Measurements from ENCODE around the gene KDSR. TPM values are rescaled to one million over a fixed set of nuclear protein-coding genes. Genes with fewer than 3 reads are reported as not detected.

KDSR gene
- total RNA-seq, 4 donors from 2014 or later: 12.6 to 68.6 (median 29.3) TPM

DNA sequence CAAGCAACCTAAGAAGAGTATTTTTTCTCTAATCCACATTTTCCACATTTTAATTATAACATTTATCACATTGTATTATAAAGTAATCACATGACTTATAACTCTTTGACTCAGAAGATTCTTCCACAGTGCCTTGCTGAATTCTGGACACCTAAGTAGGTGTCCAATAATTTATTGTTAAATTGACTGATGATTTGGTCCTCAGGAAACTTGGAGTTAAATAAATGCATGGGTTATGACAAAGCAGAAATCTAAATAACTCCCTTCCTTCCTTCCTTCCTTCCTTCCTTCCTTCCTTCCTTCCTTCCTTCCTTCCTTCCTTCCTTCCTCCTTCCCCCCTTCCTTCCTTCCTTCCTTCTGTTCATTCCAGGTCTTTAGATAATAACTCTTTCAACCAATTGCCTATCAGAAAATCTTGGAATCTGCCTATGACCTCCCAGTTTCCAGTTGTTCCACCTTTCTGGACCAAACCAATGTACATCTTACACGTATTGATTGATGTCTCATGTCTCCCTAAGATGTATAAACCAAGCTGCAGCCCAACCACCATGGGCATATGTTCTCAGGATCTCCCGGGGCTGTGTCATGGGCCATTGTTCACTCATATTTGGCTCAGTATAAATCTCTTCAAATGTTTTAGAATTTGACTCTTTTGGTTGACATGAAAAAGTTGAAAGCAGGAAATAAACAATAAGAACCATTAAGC lies 10.4 kb upstream of the KDSR start:
- Histone ChIP-seq H3K27me3 (no peaks in the 10 kb centered on the region), H3K4me3 (no peak overlapping the region), H3K27ac (no peak overlapping the region), H3K36me3 (no peaks in the 10 kb centered on the region), H3K4me1 (no peaks in the 10 kb centered on the region), H3K9me3 (no peaks in the 10 kb centered on the region)
- TF ChIP-seq, protein P1, sequence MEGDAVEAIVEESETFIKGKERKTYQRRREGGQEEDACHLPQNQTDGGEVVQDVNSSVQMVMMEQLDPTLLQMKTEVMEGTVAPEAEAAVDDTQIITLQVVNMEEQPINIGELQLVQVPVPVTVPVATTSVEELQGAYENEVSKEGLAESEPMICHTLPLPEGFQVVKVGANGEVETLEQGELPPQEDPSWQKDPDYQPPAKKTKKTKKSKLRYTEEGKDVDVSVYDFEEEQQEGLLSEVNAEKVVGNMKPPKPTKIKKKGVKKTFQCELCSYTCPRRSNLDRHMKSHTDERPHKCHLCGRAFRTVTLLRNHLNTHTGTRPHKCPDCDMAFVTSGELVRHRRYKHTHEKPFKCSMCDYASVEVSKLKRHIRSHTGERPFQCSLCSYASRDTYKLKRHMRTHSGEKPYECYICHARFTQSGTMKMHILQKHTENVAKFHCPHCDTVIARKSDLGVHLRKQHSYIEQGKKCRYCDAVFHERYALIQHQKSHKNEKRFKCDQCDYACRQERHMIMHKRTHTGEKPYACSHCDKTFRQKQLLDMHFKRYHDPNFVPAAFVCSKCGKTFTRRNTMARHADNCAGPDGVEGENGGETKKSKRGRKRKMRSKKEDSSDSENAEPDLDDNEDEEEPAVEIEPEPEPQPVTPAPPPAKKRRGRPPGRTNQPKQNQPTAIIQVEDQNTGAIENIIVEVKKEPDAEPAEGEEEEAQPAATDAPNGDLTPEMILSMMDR (IDR thresholded peaks at IDR 0.05): no peak
- no peak for TF ChIP-seq POLR2A (IDR thresholded peaks at IDR 0.05)
- intact Hi-C loops (cut with DNase I; ENCODE audit: low total_unique reads): no loop called here
- DNase-seq: no peak

DNA sequence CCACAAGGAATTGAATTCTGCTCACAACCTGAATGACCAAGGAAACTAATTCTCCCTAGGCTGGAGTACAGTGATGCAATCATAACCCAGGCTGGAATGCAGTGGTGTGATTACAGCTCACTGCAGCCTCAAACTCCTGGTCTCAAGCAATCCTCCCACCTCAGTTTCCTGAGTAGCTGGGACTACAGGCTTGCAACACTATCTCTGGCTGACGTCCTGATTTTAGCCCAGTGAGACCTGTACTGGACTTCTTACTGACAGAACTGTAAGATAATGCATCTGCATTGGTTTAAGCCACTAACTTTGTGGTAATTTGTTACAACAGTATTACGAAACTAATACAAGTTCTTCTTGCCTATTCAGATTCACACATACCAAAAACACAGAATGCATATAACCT lies 9.5 kb upstream of the KDSR start:
- intact Hi-C loops (cut with DNase I; ENCODE audit: low total_unique reads): no loop called here
- Histone ChIP-seq H3K36me3 (no peaks in the 10 kb centered on the region), H3K4me3 (no peak overlapping the region), H3K4me1 (no peaks in the 10 kb centered on the region), H3K9me3 (no peaks in the 10 kb centered on the region), H3K27ac (no peak overlapping the region), H3K27me3 (no peaks in the 10 kb centered on the region)
- DNase-seq: no peak
- TF ChIP-seq, protein P1 (IDR thresholded peaks at IDR 0.05): no peak
- no peak for TF ChIP-seq POLR2A (IDR thresholded peaks at IDR 0.05)

DNA sequence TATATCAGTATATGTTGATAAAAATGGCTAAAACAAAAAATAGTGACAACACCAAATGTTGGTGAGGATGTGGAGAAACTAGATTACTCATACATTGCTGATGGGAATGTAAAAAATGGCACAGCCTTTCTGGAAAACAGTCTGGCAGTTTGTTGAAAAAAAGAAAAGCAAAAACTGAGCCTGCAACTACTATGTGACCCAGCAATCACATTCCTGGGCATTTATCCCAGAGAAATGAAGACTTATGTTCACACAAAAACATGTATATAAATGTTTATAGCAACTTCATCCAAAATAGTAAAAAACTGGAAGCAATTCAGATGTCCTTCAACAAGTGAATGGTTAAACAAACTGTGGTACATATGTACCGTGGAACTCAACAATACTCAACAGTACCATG lies 7.5 kb upstream of the KDSR start:
- intact Hi-C loops (cut with DNase I; ENCODE audit: low total_unique reads): no loop called here
- DNase-seq: no peak
- no peaks in the 10 kb centered on the region for H3K27me3 ChIP-seq
- TF ChIP-seq, protein P1 (IDR thresholded peaks at IDR 0.05): no peak
- no peak for TF ChIP-seq POLR2A (IDR thresholded peaks at IDR 0.05)
- H3K27ac ChIP-seq: no peak overlapping the region
- H3K36me3 ChIP-seq: no peaks in the 10 kb centered on the region
- no peak overlapping the region for H3K4me3 ChIP-seq
- no peaks in the 10 kb centered on the region for H3K4me1 ChIP-seq
- H3K9me3 ChIP-seq: no peaks in the 10 kb centered on the region

DNA sequence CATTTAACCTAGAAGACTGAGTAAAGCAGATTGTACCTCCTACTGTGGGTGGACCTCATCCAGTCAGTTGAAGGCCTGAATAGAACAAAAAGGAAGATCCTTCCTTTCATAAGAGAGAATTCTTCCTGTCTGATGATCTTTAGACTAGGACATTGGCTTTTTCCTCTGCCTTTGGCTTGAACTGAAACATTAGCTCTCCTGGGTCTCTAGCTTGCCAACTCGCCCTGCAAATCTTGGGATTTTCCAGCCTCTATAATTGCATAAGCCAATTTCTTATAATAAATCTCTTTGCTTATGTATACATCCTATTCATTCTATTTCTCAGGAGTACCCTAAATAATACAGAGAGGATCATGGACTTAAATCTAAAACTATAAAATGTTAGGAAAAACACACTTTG lies 6.2 kb upstream of the KDSR start:
- DNase-seq: no peak
- intact Hi-C loops (cut with DNase I; ENCODE audit: low total_unique reads): no loop called here
- no peak overlapping the region for H3K27ac ChIP-seq
- no peaks in the 10 kb centered on the region for H3K4me1 ChIP-seq
- H3K36me3 ChIP-seq: no peaks in the 10 kb centered on the region
- H3K27me3 ChIP-seq: no peaks in the 10 kb centered on the region
- no peak overlapping the region for H3K4me3 ChIP-seq
- TF ChIP-seq POLR2A (IDR thresholded peaks at IDR 0.05): no peak
- TF ChIP-seq, protein P1 (IDR thresholded peaks at IDR 0.05): no peak
- no peaks in the 10 kb centered on the region for H3K9me3 ChIP-seq

DNA sequence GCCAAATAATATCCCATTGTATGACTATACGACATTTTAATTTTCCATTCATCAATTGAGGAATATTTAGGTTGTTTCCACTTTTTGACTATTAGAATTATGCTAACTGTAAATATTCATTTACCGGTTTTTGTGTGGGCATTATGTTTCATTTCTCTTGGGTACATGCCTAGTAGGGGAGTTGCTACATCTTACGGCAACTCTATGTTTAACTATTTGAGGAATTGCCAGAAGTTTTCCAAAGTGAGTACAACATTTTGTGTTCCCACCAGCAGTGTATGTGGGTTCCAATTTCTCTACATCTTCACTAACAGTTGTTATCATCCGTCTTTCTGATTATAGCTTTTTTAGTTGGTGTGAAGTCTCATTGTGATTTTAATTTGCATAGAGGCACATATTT lies 1.6 kb upstream of the KDSR start:
- H3K27ac ChIP-seq: no peak overlapping the region

More for the DNA sequence above, 1.6 kb upstream of the KDSR start:
- H3K4me1 ChIP-seq: no peaks in the 10 kb centered on the region
- DNase-seq: no peak
- TF ChIP-seq POLR2A (IDR thresholded peaks at IDR 0.05): no peak
- TF ChIP-seq, protein P1 (IDR thresholded peaks at IDR 0.05): no peak
- H3K9me3 ChIP-seq: no peaks in the 10 kb centered on the region
- intact Hi-C loops (cut with DNase I; ENCODE audit: low total_unique reads): no loop called here
- no peak overlapping the region for H3K4me3 ChIP-seq
- no peaks in the 10 kb centered on the region for H3K27me3 ChIP-seq
- H3K36me3 ChIP-seq: no peaks in the 10 kb centered on the region
